ENCODE measurements around the gene ZNF804B.

ZNF804B gene

GRCh38 chr7:88842201-88842600 is 82.7 kb downstream of the ZNF804B start:
- DNase-seq, result no peak

- DNase-seq, result no peak
These were observed 85.6 kb downstream of the ZNF804B start for GRCh38 chr7:88845091-88845490.

- no peak for DNase-seq
These were observed 91.7 kb downstream of the ZNF804B start for GRCh38 chr7:88851220-88851619.

GRCh38 chr7:88859288-88859687 is 99.8 kb downstream of the ZNF804B start:
- no peak for DNase-seq

- no peak for DNase-seq
These were observed 106.9 kb downstream of the ZNF804B start for GRCh38 chr7:88866265-88866863.

GRCh38 chr7:88867158-88867557 is 107.7 kb downstream of the ZNF804B start:
- DNase-seq, result no peak

GRCh38 chr7:88868456-88868855 is 109.0 kb downstream of the ZNF804B start:
- no peak for DNase-seq

- DNase-seq, result no peak
These were observed 121.6 kb downstream of the ZNF804B start for GRCh38 chr7:88881136-88881535.

- DNase-seq, result no peak
These were observed 125.6 kb downstream of the ZNF804B start for GRCh38 chr7:88885131-88885530.

- no peak for DNase-seq
These were observed 129.2 kb downstream of the ZNF804B start for GRCh38 chr7:88888684-88889083.

- DNase-seq, result no peak
These were observed 151.0 kb downstream of the ZNF804B start for GRCh38 chr7:88910516-88910915.

GRCh38 chr7:88912852-88913251 is 153.4 kb downstream of the ZNF804B start:
- DNase-seq, result no peak

- no peak for DNase-seq
These were observed 156.1 kb downstream of the ZNF804B start for GRCh38 chr7:88915615-88916014.

- DNase-seq, result no peak
These were observed 160.1 kb downstream of the ZNF804B start for GRCh38 chr7:88919478-88920131.

- DNase-seq, result no peak
These were observed 163.4 kb downstream of the ZNF804B start for GRCh38 chr7:88922944-88923343.

- DNase-seq, result no peak
These were observed 168.8 kb downstream of the ZNF804B start for GRCh38 chr7:88928276-88928675.

GRCh38 chr7:88929719-88930118 is 170.2 kb downstream of the ZNF804B start:
- no peak for DNase-seq

- DNase-seq, result no peak
These were observed 173.8 kb downstream of the ZNF804B start for GRCh38 chr7:88933285-88933684.

- no peak for DNase-seq
These were observed 183.5 kb downstream of the ZNF804B start for GRCh38 chr7:88942815-88943501.

GRCh38 chr7:88951826-88952225 is 192.3 kb downstream of the ZNF804B start:
- DNase-seq, result no peak

- no peak for DNase-seq
These were observed 204.9 kb downstream of the ZNF804B start for GRCh38 chr7:88964418-88964817.

GRCh38 chr7:88965371-88965770 is 205.9 kb downstream of the ZNF804B start:
- no peak for DNase-seq

- no peak for DNase-seq
These were observed 207.9 kb downstream of the ZNF804B start for GRCh38 chr7:88967432-88967831.

- DNase-seq, result no peak
These were observed 209.7 kb downstream of the ZNF804B start for GRCh38 chr7:88969167-88969566.

All from stimulated activated CD4-positive, alpha-beta T cell treated with anti-CD3 and anti-CD28 coated beads, Interleukin-2, amount 100 ng/mL, for 48 hours (primary cell).